HT1080 (cell line): ENCODE measurements around the gene EOGT. TPM values are rescaled to one million over a fixed set of nuclear protein-coding genes. Genes with fewer than 3 reads are reported as not detected.

Source experiments
- DNase-seq: peaks from one replicate; pipeline ENCODE4 v3.0.0-alpha.2; 2015; ENCODE audit warnings: low read depth
- small RNA-seq: library from RNA; depleted of rRNA; stranded (forward); fragments of <200 nt; gene quantifications from one replicate; pipeline ENCODE3, GENCODE V24; 2014
- total RNA-seq: library from RNA; depleted of rRNA; stranded (reverse); fragments of >200 nt; shearing (Covaris generic); gene quantifications from 2 replicates; pipeline ENCODE4 v1.2.3, GENCODE V29; 2014; rRNA removed

EOGT gene
- total RNA-seq, 1 experiment from 2014 or later = 31.9 TPM

DNA sequence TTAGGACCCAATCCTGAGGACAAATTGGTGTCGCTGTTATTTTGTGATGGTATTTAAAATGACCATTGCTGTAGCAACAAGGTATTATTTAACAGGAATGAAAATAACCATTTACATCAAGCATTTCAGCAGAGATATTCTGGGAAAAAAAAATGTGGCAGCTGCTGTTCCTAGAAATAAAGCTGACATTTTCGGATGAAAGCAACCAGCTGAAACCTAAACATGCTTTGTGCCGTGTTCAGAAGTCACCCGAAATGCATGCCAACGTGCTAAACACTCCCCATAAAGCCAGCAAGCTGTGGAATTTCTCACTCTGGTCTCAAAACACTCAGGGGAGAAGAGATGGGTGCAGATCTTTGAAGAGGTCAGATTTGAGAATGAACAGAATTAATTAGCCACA lies 49.6 kb downstream of the EOGT start:
- DNase-seq = no peak

DNA sequence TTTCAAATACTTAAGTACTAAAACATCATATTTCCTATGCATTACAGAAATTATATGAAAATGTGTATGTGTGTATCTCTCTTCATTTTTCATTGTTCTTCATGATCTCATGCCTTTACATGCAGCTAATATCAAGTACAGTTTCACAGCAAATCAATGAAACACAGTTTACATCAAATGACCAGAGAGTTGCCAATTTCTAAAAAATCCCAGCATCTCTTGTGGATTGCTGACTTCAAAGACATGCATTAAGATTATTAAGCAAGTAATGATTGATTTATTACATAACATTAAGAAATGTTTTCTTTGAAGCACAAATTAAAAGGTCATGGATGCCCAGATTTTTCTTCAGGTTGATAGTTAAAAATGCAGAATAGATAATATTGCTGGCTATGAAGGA lies 50.1 kb downstream of the EOGT start:
- no peak for DNase-seq

DNA sequence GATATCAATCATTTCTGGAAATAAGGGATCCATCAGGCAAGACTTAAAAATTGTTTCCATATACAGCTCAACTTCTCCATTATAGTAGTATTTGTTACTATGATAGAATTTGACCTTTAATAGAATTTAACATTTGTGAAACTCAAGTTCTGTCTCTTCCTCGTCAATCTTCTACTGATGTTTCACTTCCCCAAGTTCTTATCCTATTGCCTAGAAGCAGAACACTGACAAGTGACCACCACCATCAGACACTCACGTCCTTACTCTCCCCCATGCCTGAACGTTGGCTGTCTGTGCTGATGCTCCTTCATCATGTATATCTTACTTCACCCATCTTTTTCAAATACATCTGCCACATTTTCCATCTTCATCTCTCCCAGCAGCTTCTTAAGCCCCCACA lies 54.6 kb downstream of the EOGT start:
- no peak for DNase-seq

DNA sequence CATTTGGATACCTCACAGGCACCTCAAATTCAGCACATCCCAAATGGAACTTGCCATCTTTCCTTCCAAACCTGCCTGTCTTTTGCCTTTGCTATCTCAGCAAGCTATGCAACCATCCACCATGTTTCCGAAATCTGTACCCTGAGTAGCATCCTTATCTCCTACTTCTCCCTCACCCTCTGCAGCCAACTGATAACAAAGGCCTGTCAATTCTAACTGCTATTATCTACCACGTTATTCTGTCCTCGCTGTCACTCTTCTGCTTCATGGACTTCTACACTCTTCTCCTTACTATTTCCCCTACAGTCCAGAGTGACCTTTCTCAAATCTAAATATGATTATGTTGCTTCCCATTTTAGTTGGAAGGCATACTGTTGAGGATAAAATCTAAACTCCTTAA lies 55.6 kb downstream of the EOGT start:
- DNase-seq = no peak

DNA sequence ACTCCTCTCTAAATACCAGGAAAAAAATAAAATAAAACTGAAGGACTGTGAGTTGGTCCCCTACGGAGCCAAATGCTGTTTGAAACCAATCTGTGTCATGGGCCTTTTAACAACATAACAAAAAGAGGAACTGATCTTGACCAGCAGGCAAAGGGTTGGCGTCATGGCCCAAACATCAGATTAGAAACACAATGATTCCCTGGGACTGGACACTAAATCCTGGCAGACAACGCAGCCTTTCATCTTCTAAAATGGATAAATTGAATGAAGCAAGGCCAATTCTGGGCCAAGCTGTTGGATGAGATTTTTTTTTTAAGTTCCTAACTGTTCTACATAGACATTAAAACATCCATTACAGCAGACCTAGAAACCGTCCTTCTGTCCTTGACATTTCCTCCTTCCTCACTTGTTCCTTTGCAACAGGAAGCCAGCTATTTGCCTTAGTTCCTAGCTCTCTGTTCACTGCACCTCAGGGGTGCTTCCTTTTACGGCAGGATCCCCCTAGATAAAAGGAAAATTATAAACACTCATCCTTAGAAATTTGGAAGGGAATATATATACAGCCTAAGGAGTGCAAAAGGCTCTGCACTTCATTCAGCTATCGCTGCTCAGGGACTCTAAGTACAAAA lies 59.6 kb downstream of the EOGT start:
- DNase-seq = no peak

DNA sequence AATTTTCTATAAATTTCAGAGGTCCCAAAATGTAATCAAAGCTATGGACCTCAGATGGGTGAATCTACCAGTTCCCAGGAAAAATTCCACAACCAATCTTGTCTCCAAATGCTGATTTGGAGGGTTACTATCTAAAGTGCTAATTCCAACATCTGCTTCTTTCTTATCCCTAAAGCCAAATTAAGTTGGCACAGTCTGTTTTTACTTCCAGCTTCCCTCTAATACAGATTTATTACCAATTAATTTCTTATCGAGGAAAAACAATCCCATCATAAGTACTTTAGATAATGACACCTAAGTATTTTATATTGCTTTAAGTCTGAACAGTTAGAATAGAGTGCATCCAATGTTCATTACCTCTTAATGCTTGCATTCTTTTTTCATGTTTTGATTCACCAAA lies 68.3 kb downstream of the EOGT start:
- DNase-seq = no peak

DNA sequence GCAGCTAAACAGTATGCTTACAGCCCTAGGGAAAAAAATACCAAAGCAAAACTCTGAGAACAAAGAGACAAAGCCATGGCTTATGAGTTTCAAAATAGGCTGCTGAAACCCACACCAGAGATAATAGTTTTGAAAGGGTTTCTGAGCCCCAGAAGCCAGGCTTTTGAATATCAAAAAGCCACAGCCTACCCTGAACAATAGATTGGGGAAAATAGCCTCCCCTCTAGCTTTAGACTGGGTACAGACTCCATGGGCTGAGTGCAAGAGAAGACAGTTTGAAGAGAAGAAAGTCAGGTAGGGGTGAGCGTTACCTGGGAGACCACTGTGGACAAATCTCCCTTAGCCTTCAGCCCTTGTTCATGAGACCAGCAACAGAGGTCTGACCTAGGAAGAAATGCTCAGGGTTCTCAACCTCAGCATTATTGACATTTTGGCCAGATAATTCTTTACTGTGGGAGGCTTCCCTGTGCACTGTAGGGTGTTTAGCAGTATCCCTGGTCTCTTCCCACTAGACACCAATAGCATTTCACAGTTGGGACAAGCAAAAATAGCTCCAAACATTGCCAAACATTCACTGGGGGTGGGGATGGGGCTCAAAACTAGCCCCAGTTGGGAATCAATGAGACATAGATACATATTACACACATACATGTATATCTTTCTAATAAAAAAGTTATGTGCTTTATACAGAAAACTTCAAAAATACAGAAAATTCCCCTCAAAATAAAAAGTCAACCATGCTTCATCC lies 69.6 kb downstream of the EOGT start:
- DNase-seq = no peak

DNA sequence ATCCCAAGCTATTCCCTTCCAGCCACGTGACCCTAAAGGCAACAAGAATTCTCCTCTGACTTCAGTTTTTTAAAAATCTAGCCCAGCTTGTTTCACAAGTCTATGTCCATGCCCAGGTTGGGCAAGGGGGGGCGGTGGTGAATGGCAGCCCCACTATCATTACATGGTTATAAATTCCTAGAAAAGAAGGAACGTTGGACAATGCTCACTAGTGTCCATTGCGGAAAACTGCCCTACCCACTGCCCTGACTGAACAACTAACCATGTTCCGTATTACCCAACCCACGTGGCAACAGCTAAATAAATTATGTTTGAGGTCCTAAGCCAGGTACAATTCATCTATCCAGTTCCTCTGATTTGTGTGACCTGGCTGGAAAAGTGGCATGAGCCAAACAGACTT lies 72.4 kb downstream of the EOGT start:
- no peak for DNase-seq

DNA sequence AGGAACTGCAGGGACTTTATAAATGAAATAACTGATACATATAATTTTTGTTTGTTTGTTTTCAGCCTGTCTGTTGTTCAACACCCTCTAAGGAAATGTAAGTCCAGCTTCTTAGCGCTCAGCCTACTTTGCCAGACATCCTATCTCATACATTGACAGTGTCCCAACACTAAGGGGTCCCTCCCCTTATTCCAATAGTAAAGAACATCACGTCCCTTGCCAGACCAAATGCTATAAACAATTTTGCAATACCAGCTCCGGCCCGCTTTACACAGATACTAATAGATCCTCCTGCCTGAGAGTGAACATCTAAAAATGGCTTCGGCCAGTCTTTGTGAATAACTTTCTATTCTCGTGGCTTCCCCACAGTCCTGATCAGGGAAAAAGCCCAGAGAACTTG lies 76.6 kb downstream of the EOGT start:
- no peak for DNase-seq

DNA sequence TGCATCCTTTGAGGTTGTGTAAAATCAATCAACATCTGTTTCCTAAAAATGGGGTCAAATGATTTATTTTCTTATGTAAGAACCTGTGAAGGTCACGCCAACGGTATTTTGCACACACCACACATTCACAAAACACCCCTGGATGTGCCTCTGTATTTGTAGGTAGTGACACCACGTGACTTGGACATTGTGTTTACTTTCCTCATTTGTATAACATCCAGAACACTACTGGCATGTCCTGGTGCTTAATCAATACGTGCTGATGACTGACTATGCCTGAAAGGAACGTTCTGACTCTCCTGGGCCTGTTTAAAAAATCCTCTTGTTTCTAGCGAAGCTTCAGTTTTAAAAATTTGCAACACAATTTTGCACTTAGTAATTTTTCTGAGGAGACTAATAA lies 77.7 kb downstream of the EOGT start:
- DNase-seq = no peak

DNA sequence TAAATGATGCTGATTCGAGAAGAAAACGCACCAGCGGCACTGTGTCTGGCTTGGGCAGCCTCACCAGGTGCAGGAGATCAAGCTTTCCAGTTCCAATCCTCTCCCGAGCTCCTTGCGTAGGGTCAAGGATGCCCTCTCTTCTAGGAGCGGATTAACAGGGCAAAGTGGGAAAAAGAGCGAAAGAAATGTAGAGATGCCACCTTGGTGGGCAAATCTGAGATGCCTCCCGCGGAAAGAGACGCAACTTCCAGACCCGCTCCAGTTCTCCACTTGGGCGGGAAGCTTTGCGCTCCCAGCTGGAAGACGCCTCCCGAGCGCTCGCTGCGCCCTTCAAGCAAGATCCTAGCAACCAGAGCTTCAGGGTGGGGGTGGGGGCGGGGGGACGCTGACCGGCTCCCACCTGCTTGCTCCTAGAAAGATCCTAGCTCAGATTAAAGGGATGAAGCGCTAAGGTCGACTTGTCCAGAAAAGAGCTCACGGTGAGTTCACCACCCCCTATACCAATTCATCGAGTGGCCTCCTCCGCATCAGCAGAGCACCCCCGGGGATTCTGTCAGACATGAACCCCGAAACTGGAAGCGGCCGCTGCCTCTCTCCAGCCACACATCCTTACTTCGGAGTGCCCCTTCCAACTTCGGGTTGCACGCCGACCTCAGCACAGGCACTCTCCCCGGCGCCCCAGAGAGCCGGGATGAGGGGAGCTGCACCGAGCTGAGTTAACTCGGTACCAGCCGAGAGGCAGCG lies 81.9 kb downstream of the EOGT start:
- DNase-seq = no peak

Small RNA genes lying within 50 kb of the gene (small RNA-seq; reads per million reads assigned to genes)
- gene MIR3136 = not detected

Other genes starting within 250 kb of the EOGT start
- gene TAFA4, start 81.1 kb downstream of the EOGT start, total RNA-seq = not detected in 2 replicates
- 9.7 and 12.0 TPM in 2 replicates for gene TMF1, start 38.6 kb upstream of the EOGT start, total RNA-seq
- 55.5 and 55.9 TPM in 2 replicates for gene UBA3, start 66.7 kb upstream of the EOGT start, total RNA-seq
- 30.1 and 43.5 TPM in 2 replicates for gene ARL6IP5, start 71.3 kb upstream of the EOGT start, total RNA-seq
- 0.19 TPM in 1 of 2 replicates, not detected in the other for gene LMOD3, start 108.9 kb upstream of the EOGT start, total RNA-seq